Caki2 (cell line): ENCODE results near the gene ATP2A1. TPM values are rescaled to one million over a fixed set of nuclear protein-coding genes. Genes with fewer than 3 reads are reported as not detected.
"Not testable (repeated sequence)": the region's sequence is repeated elsewhere in the genome, so short reads cannot be mapped to it uniquely, and the experiment has no call there.

Experiments
- DNase-seq: peaks from one replicate; pipeline ENCODE4 v3.0.0-alpha.2; 2015; ENCODE audit warnings: low read depth
- in situ Hi-C: cut with HindIII; loops from 2 replicates; pipeline ENCODE4 v1.10.0; 2016; ENCODE audit warnings: low sequenced_read_pairs, low pct_unique_long_range_greater_than_20kb, mixed read lengths
- total RNA-seq: library from RNA; depleted of rRNA; stranded (reverse); fragments of >200 nt; shearing (Covaris generic); gene quantifications from 2 replicates; pipeline ENCODE4 v1.2.3, GENCODE V29; 2014; ENCODE audit warnings: low replicate concordance

Gene ATP2A1
- total RNA-seq, 1 experiment from 2014 or later, result 0.71 TPM

GRCh38 chr16:28846080-28846932 lies 32.0 kb upstream of the ATP2A1 start, which contains the start of gene TUFM:
Gene TUFM (minus strand): TSS chr16:28846348. CDS start chr16:28846269, 79 bp downstream.
- DNase-seq, result peak; percentile 99
- in situ Hi-C loops, result no loop called here

GRCh38 chr16:28846933-28847273 lies 31.4 kb upstream of the ATP2A1 start:
- DNase-seq, result no peak
- in situ Hi-C loops, result no loop called here

GRCh38 chr16:28858421-28858820 lies 19.9 kb upstream of the ATP2A1 start:
- DNase-seq, result no peak
- in situ Hi-C loops, result no loop called here

- no peak for DNase-seq
- in situ Hi-C loops, result no loop called here
Measured at GRCh38 chr16:28859326-28859725, 19.0 kb upstream of the ATP2A1 start.

GRCh38 chr16:28863929-28864793 lies 14.1 kb upstream of the ATP2A1 start:
- in situ Hi-C loops, result no loop called here
- peak; percentile 23 for DNase-seq

GRCh38 chr16:28865001-28865688 lies 13.1 kb upstream of the ATP2A1 start:
- in situ Hi-C loops, result no loop called here
- DNase-seq, result no peak

GRCh38 chr16:28865722-28866453 lies 12.4 kb upstream of the ATP2A1 start:
- DNase-seq, result no peak
- in situ Hi-C loops, result no loop called here

- no peak for DNase-seq
- in situ Hi-C loops, result no loop called here
Measured at GRCh38 chr16:28866454-28866804, 11.9 kb upstream of the ATP2A1 start.

GRCh38 chr16:28867241-28867640 lies 11.0 kb upstream of the ATP2A1 start:
- no peak for DNase-seq
- in situ Hi-C loops, result no loop called here

- DNase-seq, in situ Hi-C loops: not testable (repeated sequence)
Measured at GRCh38 chr16:28867646-28868045, 10.6 kb upstream of the ATP2A1 start.

- in situ Hi-C loops, result no loop called here
- no peak for DNase-seq
Measured at GRCh38 chr16:28869201-28869600, 9.1 kb upstream of the ATP2A1 start.

- no peak for DNase-seq
- in situ Hi-C loops, result no loop called here
Measured at GRCh38 chr16:28872952-28873351, 5.3 kb upstream of the ATP2A1 start.

- in situ Hi-C loops, result no loop called here
- no peak for DNase-seq
Measured at GRCh38 chr16:28873543-28874201, 4.6 kb upstream of the ATP2A1 start.

GRCh38 chr16:28874406-28874805 lies 3.9 kb upstream of the ATP2A1 start:
- no peak for DNase-seq
- in situ Hi-C loops, result no loop called here

GRCh38 chr16:28875134-28876018 lies 2.9 kb upstream of the ATP2A1 start:
- in situ Hi-C loops, result no loop called here
- no peak for DNase-seq

GRCh38 chr16:28876019-28876659 lies 2.1 kb upstream of the ATP2A1 start:
- DNase-seq, result no peak
- in situ Hi-C loops, result no loop called here
